ENCODE measurements around the gene SPAG9. TPM values are rescaled to one million over a fixed set of nuclear protein-coding genes. Genes with fewer than 3 reads are reported as not detected.

Gene SPAG9
- total RNA-seq, 1 experiment from 2014 or later: 77.6 TPM

GRCh38 chr17:50952889-50953288 lies 167.8 kb downstream of the SPAG9 start:
- POLR2A ChIA-PET: interaction anchor here (0.6 to 6.9 kb wide), 3 partner anchors 88 to 100 kb away, joined by 3 to 88 read pairs (median 6); partner anchors contain the start of gene TOB1
- no peak overlapping the region for H2AFZ ChIP-seq (ENCODE audit: low read depth, low read length, poor library complexity, severe bottlenecking)
- no peak for ATAC-seq
- CTCF ChIA-PET: interaction anchor here (0.6 to 8.3 kb wide), 5 partner anchors 11 to 174 kb away, joined by 5 to 85 read pairs (median 5); no protein-coding TSS in a partner anchor
- intact Hi-C loops (cut with micrococcal nuclease): no loop called here
- H4K20me1 ChIP-seq (ENCODE audit: insufficient read depth): no peaks in the 10 kb centered on the region
- H3K4me1 ChIP-seq (ENCODE audit: control insufficient read depth in 1 of 2, insufficient read depth in 2 of 2, low read length in 2 of 2): peaks cover 60 to 81% of the 10 kb centered on the region in 2 experiments
- H3K4me3 ChIP-seq (replicated peaks in 1 of 2; ENCODE audit: low read depth in 1 of 2, low read length in 2 of 2): no peak overlapping the region
- H3K27ac ChIP-seq (ENCODE audit: low read depth, low read length): no peak overlapping the region
- RAD21 ChIA-PET (ENCODE audit: low non-redundant PET in 1 of 2, low total read pairs in 2 of 2, uncharacterized antibody in 2 of 2, unreplicated experiment in 2 of 2): interaction anchor here in 1 of 2 experiments (1.2 kb wide), 1 partner anchor 170 kb away, joined by 3 read pairs; no protein-coding TSS in a partner anchor
- no peaks in the 10 kb centered on the region for H3K9me3 ChIP-seq (ENCODE audit: control insufficient read depth in 1 of 2, insufficient read depth in 1 of 2, low read depth in 1 of 2, low read length in 2 of 2)
- no peaks in the 10 kb centered on the region for H3K79me2 ChIP-seq (ENCODE audit: insufficient read depth, low read length)
- no peak overlapping the region for H3K9ac ChIP-seq (ENCODE audit: low read length)
- DNase-seq (ENCODE audit: low read depth, low spot score): no peak
- TF ChIP-seq CEBPB (IDR thresholded peaks at IDR 0.05; ENCODE audit: low read depth) (no peak), SIN3A (IDR thresholded peaks at IDR 0.05; ENCODE audit: low read depth) (no peak), TCF7L2 (IDR thresholded peaks at IDR 0.05; ENCODE audit: borderline replicate concordance, extremely low read depth, insufficient read depth, insufficient read length) (no peak), EGR1 (IDR thresholded peaks at IDR 0.05; ENCODE audit: low read depth) (no peak), CBX3 (IDR thresholded peaks at IDR 0.05; ENCODE audit: low read depth) (no peak), ZFX (IDR thresholded peaks at IDR 0.05) (no peak), ZBTB33 (IDR thresholded peaks at IDR 0.05; ENCODE audit: extremely low read depth, insufficient replicate concordance, low read length) (no peak), EZH2 (IDR thresholded peaks at IDR 0.05) (no peak), FOSL1 (IDR thresholded peaks at IDR 0.05; ENCODE audit: low read depth) (no peak), ZNF274 (IDR thresholded peaks at IDR 0.05; ENCODE audit: low read depth, low read length) (no peak), JUND (IDR thresholded peaks at IDR 0.05) (no peak), POLR2AphosphoS5 (IDR thresholded peaks at IDR 0.05; ENCODE audit: low read depth, low read length) (no peak), MAX (IDR thresholded peaks at IDR 0.05) (no peak), ELF1 (IDR thresholded peaks at IDR 0.05; ENCODE audit: borderline replicate concordance, low read depth) (no peak), CTCF (IDR thresholded peaks at IDR 0.05 in 2 of 3, conservative IDR thresholded peaks at IDR 0.05 in 1 of 3; ENCODE audit: borderline replicate concordance in 1 of 3, insufficient read depth in 1 of 3, low read depth in 2 of 3, low read length in 2 of 3) (no peak), ATF3 (IDR thresholded peaks at IDR 0.05) (no peak), RAD21 (IDR thresholded peaks at IDR 0.05; ENCODE audit: low read depth) (no peak), SP1 (IDR thresholded peaks at IDR 0.05; ENCODE audit: low read depth) (no peak), EZH2phosphoT487 (IDR thresholded peaks at IDR 0.05; ENCODE audit: borderline replicate concordance) (no peak)
- TF ChIP-seq, protein P1, sequence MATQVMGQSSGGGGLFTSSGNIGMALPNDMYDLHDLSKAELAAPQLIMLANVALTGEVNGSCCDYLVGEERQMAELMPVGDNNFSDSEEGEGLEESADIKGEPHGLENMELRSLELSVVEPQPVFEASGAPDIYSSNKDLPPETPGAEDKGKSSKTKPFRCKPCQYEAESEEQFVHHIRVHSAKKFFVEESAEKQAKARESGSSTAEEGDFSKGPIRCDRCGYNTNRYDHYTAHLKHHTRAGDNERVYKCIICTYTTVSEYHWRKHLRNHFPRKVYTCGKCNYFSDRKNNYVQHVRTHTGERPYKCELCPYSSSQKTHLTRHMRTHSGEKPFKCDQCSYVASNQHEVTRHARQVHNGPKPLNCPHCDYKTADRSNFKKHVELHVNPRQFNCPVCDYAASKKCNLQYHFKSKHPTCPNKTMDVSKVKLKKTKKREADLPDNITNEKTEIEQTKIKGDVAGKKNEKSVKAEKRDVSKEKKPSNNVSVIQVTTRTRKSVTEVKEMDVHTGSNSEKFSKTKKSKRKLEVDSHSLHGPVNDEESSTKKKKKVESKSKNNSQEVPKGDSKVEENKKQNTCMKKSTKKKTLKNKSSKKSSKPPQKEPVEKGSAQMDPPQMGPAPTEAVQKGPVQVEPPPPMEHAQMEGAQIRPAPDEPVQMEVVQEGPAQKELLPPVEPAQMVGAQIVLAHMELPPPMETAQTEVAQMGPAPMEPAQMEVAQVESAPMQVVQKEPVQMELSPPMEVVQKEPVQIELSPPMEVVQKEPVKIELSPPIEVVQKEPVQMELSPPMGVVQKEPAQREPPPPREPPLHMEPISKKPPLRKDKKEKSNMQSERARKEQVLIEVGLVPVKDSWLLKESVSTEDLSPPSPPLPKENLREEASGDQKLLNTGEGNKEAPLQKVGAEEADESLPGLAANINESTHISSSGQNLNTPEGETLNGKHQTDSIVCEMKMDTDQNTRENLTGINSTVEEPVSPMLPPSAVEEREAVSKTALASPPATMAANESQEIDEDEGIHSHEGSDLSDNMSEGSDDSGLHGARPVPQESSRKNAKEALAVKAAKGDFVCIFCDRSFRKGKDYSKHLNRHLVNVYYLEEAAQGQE (IDR thresholded peaks at IDR 0.05; ENCODE audit: low read depth): no peak
- BruUV-seq (replicated peaks): no TSS peak
- no peaks in the 10 kb centered on the region for H3K27me3 ChIP-seq (ENCODE audit: insufficient read depth, low read length)
- no peaks in the 10 kb centered on the region for H3K9me2 ChIP-seq (ENCODE audit: insufficient read depth)
- no peaks in the 10 kb centered on the region for H3K36me3 ChIP-seq (ENCODE audit: control insufficient read depth in 1 of 2, insufficient read depth in 2 of 2, low read length in 2 of 2)
- H3K4me2 ChIP-seq (ENCODE audit: low read length): no peak overlapping the region
